Gastroesophageal sphincter (tissue), 3 donors: ENCODE measurements around the gene STK32B.

Experiments used
- CTCF ChIP-seq, 4 experiments: fragments of 200-600 bp in 2 of 4; fragments of 450-650 bp in 2 of 4; sonication (generic) in 1 of 4; IDR thresholded peaks; one replicate each; pipeline ENCODE4 v1.5.1; 2017 to 2019; ENCODE audit warnings: antibody characterized with exemption in 4 of 4, mild to moderate bottlenecking in 2 of 4, moderate library complexity in 2 of 4
- EP300 ChIP-seq: sonication (generic); formaldehyde crosslinking; IDR thresholded peaks from one replicate; pipeline ENCODE4 v1.6.1; 2017; ENCODE audit warnings: antibody characterized with exemption, mild to moderate bottlenecking
- POLR2A ChIP-seq, 2 donors: fragments of 450-650 bp; IDR thresholded peaks; one replicate each; pipeline ENCODE4 v1.6.1; 2017; ENCODE audit warnings: antibody characterized with exemption in 2 of 2, mild to moderate bottlenecking in 2 of 2, moderate library complexity in 1 of 2
- POLR2AphosphoS5 ChIP-seq: sonication (generic); formaldehyde crosslinking; IDR thresholded peaks from one replicate; pipeline ENCODE4 v1.6.1; 2017; ENCODE audit warnings: antibody characterized with exemption

- TF ChIP-seq POLR2AphosphoS5 (no peak), EP300 (no peak), POLR2A (IDR thresholded peaks at IDR 0.05) (no peak), CTCF (IDR thresholded peaks at IDR 0.05) (no peak)
These were observed 396.5 kb downstream of the STK32B start for GRCh38 chr4:5447755-5448154.
